Body of pancreas (tissue), 4 donors: Measurements from ENCODE around the gene MAPK8. TPM values are rescaled to one million over a fixed set of nuclear protein-coding genes. Genes with fewer than 3 reads are reported as not detected.

Experiments used
- ATAC-seq: fragments of 150-250 bp; one replicate; pipeline ENCODE4 v1.9.1; 2016
- DNase-seq, 4 donors: peaks; one replicate each; pipeline ENCODE4 v3.0.0-alpha.2; 2019
- H3K27ac ChIP-seq, 4 donors: fragments of 200-600 bp; sonication (generic); 1 replicate in 3 of 4; 2 replicates in 1 of 4; pipeline versions ENCODE4 v1.5.1 to v1.6.1; 2016 to 2019; ENCODE audit warnings: mild to moderate bottlenecking in 1 of 4, mixed read lengths in 1 of 4, moderate library complexity in 1 of 4
- H3K27me3 ChIP-seq, 2 donors: fragments of 200-600 bp; sonication (generic); one replicate each; pipeline ENCODE4 v1.6.0; 2016; ENCODE audit warnings: mild to moderate bottlenecking in 1 of 2
- H3K36me3 ChIP-seq, 2 donors: fragments of 200-600 bp; sonication (generic); replicated peaks in 1 of 2; 2 replicates each; pipeline ENCODE4 v1.5.1; 2016; ENCODE audit warnings: low read depth in 2 of 2; ENCODE audit not compliant: insufficient read depth in 1 of 2
- H3K4me1 ChIP-seq: fragments of 200-600 bp; sonication (generic); one replicate; pipeline ENCODE4 v1.6.0; 2016
- H3K4me3 ChIP-seq, 2 donors: fragments of 200-600 bp; sonication (generic); 1 replicate in 1 of 2; 2 replicates in 1 of 2; pipeline ENCODE4 v1.5.1; 2016 to 2019
- H3K9me3 ChIP-seq, 3 donors: fragments of 200-600 bp; sonication (generic); 1 replicate in 2 of 3; 2 replicates in 1 of 3; pipeline ENCODE4 v1.5.1; 2016
- CTCF ChIP-seq, 7 experiments: fragments of 450-650 bp in 4 of 7; fragments of 200-600 bp in 3 of 7; sonication (generic) in 3 of 7; IDR thresholded peaks; one replicate each; pipeline ENCODE4 v1.5.1; 2016 to 2019; ENCODE audit warnings: antibody characterized with exemption in 7 of 7
- POLR2A ChIP-seq, 3 donors: fragments of 450-650 bp; IDR thresholded peaks; one replicate each; pipeline ENCODE4 v1.6.1; 2016; ENCODE audit warnings: antibody characterized with exemption in 3 of 3, mild to moderate bottlenecking in 2 of 3
- WGBS, 2 donors: methylation state at CpG; one replicate each; pipeline ENCODE4 v1.1.5; 2017; 5-methylcytosine and 5-hydroxymethylcytosine counted together
- intact Hi-C: fragments of 100-400 bp; cut with DNase I; formaldehyde crosslinking; loops from one replicate; pipeline ENCODE4 v1.15.1; 2023
- total RNA-seq, 2 donors: library from RNA; depleted of rRNA; stranded (reverse); fragments of >200 nt; gene quantifications; one replicate each; pipeline ENCODE4 v1.1.0, GENCODE V29; 2016

The MAPK8 gene
- total RNA-seq, 2 donors from 2014 or later, result 16.1 to 22.7 TPM

GRCh38 chr10:48470893-48471805, 164.7 kb downstream of the MAPK8 start:
- Histone ChIP-seq H3K9me3 (no peaks in the 10 kb centered on the region), H3K27me3 (no peaks in the 10 kb centered on the region), H3K36me3 (no peaks in the 10 kb centered on the region), H3K27ac (no peak overlapping the region), H3K4me1 (no peaks in the 10 kb centered on the region), H3K4me3 (no peak overlapping the region)
- no peak for ATAC-seq
- intact Hi-C loops, result no loop called here
- peak in 1 of 4 donors; percentile 7 for DNase-seq
- WGBS, 2 donors, result 76 to 78% methylated on average over 8 of the region's 8 CpGs
- TF ChIP-seq CTCF (IDR thresholded peaks at IDR 0.05) (no peak), POLR2A (IDR thresholded peaks at IDR 0.05) (no peak)

GRCh38 chr10:48472501-48473069, 166.1 kb downstream of the MAPK8 start:
- no peaks in the 10 kb centered on the region for H3K36me3 ChIP-seq
- no peak for TF ChIP-seq CTCF (IDR thresholded peaks at IDR 0.05)
- TF ChIP-seq POLR2A (IDR thresholded peaks at IDR 0.05), result no peak
- no peak overlapping the region for H3K27ac ChIP-seq
- no peaks in the 10 kb centered on the region for H3K9me3 ChIP-seq
- ATAC-seq (no peak), DNase-seq (no peak)
- H3K4me3 ChIP-seq, result no peak overlapping the region
- intact Hi-C loops, result no loop called here
- WGBS, 2 donors, result 61 to 64% methylated on average over 3 of the region's 3 CpGs
- H3K27me3 ChIP-seq, result no peaks in the 10 kb centered on the region
- no peaks in the 10 kb centered on the region for H3K4me1 ChIP-seq

GRCh38 chr10:48473704-48474103, 167.2 kb downstream of the MAPK8 start:
- H3K27me3 ChIP-seq, result no peaks in the 10 kb centered on the region
- intact Hi-C loops, result no loop called here
- H3K27ac ChIP-seq, result no peak overlapping the region
- 88 to 98% methylated on average over 5 of the region's 5 CpGs for WGBS, 2 donors
- ATAC-seq (no peak), DNase-seq (no peak)
- no peaks in the 10 kb centered on the region for H3K36me3 ChIP-seq
- H3K4me1 ChIP-seq, result no peaks in the 10 kb centered on the region
- H3K4me3 ChIP-seq, result no peak overlapping the region
- TF ChIP-seq CTCF (IDR thresholded peaks at IDR 0.05) (no peak), POLR2A (IDR thresholded peaks at IDR 0.05) (no peak)
- no peaks in the 10 kb centered on the region for H3K9me3 ChIP-seq

- 87% methylated on average over 3 of the region's 3 CpGs for WGBS, 2 donors
- TF ChIP-seq POLR2A (IDR thresholded peaks at IDR 0.05) (no peak), CTCF (IDR thresholded peaks at IDR 0.05) (no peak)
- ATAC-seq (no peak), DNase-seq (no peak)
- intact Hi-C loops, result no loop called here
- no peaks in the 10 kb centered on the region for H3K4me1 ChIP-seq
- H3K27ac ChIP-seq, result no peak overlapping the region
- H3K4me3 ChIP-seq, result no peak overlapping the region
- no peaks in the 10 kb centered on the region for H3K36me3 ChIP-seq
- H3K9me3 ChIP-seq, result no peaks in the 10 kb centered on the region
- no peaks in the 10 kb centered on the region for H3K27me3 ChIP-seq
Measured at GRCh38 chr10:48474765-48475365, 168.4 kb downstream of the MAPK8 start.
